K562 (cell line): ENCODE results near the gene TRMT1. TPM values are rescaled to one million over a fixed set of nuclear protein-coding genes. Genes with fewer than 3 reads are reported as not detected.

Source experiments
- ADNP ChIP-seq: fragments of 200-800 bp; sonication (Bioruptor generic); IDR thresholded peaks from 2 replicates; pipeline ENCODE4 v1.6.1; 2016; ENCODE audit warnings: missing genetic modification characterization, missing compliant biosample characterization
- CBX1 ChIP-seq: sonication (generic); IDR thresholded peaks from 2 replicates; pipeline ENCODE4 v1.6.1; 2016; ENCODE audit warnings: antibody characterized with exemption, low read depth, mild to moderate bottlenecking
- DACH1 ChIP-seq: fragments of 450-650 bp; IDR thresholded peaks from 2 replicates; pipeline ENCODE4 v1.6.1; 2018; ENCODE audit not compliant: partially characterized antibody
- GTF2F1 ChIP-seq: IDR thresholded peaks from 2 replicates; pipeline ENCODE4 v1.6.1; 2011; ENCODE audit warnings: low read depth, low read length, improper control_type of control experiment
- MCM5 ChIP-seq: fragments of 450-650 bp; IDR thresholded peaks from 2 replicates; pipeline ENCODE4 v1.6.1; 2016; ENCODE audit warnings: low read depth
- MYC ChIP-seq, 2 experiments: fragments of 250-450 bp in 1 of 2; sonication (Bioruptor Pico) in 1 of 2; IDR thresholded peaks; 2 replicates each; pipeline versions ENCODE4 v1.5.1 to v1.6.1; 2012 to 2021; ENCODE audit warnings: low read depth in 2 of 2, borderline replicate concordance in 1 of 2, improper control_type of control experiment in 1 of 2, low read length in 1 of 2, mild to moderate bottlenecking in 1 of 2, moderate library complexity in 1 of 2
- NEUROD1 ChIP-seq: fragments of 150-350 bp; IDR thresholded peaks from 2 replicates; pipeline ENCODE4 v1.6.1; 2014; ENCODE audit warnings: borderline replicate concordance, low read length, low read depth; ENCODE audit not compliant: partially characterized antibody
- REST ChIP-seq, 2 experiments: fragments of 450-650 bp; formaldehyde crosslinking in 1 of 2; IDR thresholded peaks; 2 replicates each; pipeline versions ENCODE4 v1.4.0 to v1.6.1; 2014 to 2020; ENCODE audit warnings: mild to moderate bottlenecking in 2 of 2, borderline replicate concordance in 1 of 2, low read depth in 1 of 2
- SP1 ChIP-seq: sonication (generic); formaldehyde crosslinking; IDR thresholded peaks from 2 replicates; pipeline ENCODE4 v1.8.1; 2022; ENCODE audit warnings: mild to moderate bottlenecking, missing genetic modification reagents
- THAP12 ChIP-seq: fragments of 250-450 bp; sonication (Bioruptor Pico); IDR thresholded peaks from 2 replicates; pipeline ENCODE4 v1.9.0; 2021; ENCODE audit warnings: mild to moderate bottlenecking, inconsistent platforms
- ZNF561 ChIP-seq: fragments of 450-650 bp; formaldehyde crosslinking; conservative IDR thresholded peaks from 2 replicates; pipeline ENCODE4 v1.4.0; 2020; ENCODE audit warnings: mild to moderate bottlenecking, moderate library complexity
- polyA plus RNA-seq, 8 experiments: library from polyadenylated mRNA; depleted of rRNA in 4 of 8; stranded (reverse) in 5 of 8; unstranded in 3 of 8; fragments of >200 nt; fragmentation: Nextera tagmentation in 2 of 8; fragmentation: Illumina TruSeq in 1 of 8; extraction: Ambion mirVana in 2 of 8; extraction: Trizol in 1 of 8; gene quantifications; 2 replicates each; pipeline versions ENCODE4 v1.2.1 to v1.2.3, GENCODE V29; 2011 to 2014; ENCODE audit warnings: inconsistent platforms in 1 of 8, missing spikeins in 1 of 8
- total RNA-seq, 7 experiments: library from RNA; depleted of rRNA in 6 of 7; stranded (reverse); fragments of >200 nt in 6 of 7; fragmentation: Illumina TruSeq in 2 of 7; extraction: Trizol in 2 of 7; gene quantifications; 2 replicates each; pipeline versions ENCODE4 v1.2.1 to v1.2.3, GENCODE V29; 2011 to 2021; ENCODE audit warnings: low replicate concordance in 1 of 7
- TF ChIP-seq, protein P1 (sequence below): sonication (generic); formaldehyde crosslinking; IDR thresholded peaks from 2 replicates; pipeline ENCODE4 v1.8.0; 2022; ENCODE audit warnings: mild to moderate bottlenecking, low read depth, missing genetic modification reagents

TRMT1 gene
- total and polyA plus RNA-seq, 9 of the 15 experiments (the other 6 are each of a cell fraction or from before 2014, with no cell fraction given): 5.8 to 158 (median 54.3) TPM

DNA sequence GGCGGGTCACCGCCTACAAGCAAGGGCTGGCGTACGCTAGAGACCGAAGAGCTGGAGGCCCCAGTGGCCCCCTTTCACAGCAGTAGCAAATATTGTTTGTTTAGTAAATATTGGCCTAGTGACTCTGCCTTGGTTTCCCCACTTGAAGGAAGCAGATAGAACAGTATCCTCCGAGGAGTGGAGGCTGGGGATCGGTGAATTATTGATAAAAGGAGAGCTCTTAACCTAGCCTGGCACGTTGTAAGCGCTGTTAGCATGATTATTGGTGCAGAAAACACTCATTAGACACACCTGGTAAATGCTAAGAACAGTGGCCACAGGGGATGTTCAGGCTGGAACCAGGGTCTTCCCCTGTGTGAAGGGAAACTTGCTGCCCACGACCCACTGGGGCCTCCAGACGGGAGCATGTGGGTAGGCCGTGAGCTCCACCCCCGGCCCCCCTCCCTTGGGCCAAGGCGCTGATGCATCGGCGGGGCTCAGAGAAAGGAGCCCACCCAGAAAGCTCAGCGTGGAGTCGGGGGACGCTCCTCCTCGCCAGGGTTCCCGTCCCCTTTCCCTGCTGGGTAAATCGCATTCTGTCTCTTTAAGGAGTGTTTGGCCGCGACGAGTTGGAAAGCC is 35.9 kb upstream of the TRMT1 start (continued):
- no peak for TF ChIP-seq REST (IDR thresholded peaks at IDR 0.05; ENCODE audit: borderline replicate concordance)
- TF ChIP-seq REST (CRISPR knock-in tag; IDR thresholded peaks at IDR 0.05; ENCODE audit: low read depth): no peak
- TF ChIP-seq DACH1: no peak
- TF ChIP-seq, protein P1, sequence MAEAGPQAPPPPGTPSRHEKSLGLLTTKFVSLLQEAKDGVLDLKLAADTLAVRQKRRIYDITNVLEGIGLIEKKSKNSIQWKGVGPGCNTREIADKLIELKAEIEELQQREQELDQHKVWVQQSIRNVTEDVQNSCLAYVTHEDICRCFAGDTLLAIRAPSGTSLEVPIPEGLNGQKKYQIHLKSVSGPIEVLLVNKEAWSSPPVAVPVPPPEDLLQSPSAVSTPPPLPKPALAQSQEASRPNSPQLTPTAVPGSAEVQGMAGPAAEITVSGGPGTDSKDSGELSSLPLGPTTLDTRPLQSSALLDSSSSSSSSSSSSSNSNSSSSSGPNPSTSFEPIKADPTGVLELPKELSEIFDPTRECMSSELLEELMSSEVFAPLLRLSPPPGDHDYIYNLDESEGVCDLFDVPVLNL: no peak
- no peak for TF ChIP-seq CBX1
- no peak for TF ChIP-seq MCM5
- no peak for TF ChIP-seq ZNF561 (CRISPR knock-in tag)
- TF ChIP-seq THAP12 (CRISPR knock-in tag): no peak
- TF ChIP-seq ADNP (tag): no peak
- TF ChIP-seq MYC (IDR thresholded peaks at IDR 0.05; ENCODE audit: low read depth, low read length): no peak
- no peak for TF ChIP-seq MYC (CRISPR knock-in tag; IDR thresholded peaks at IDR 0.05; ENCODE audit: borderline replicate concordance, low read depth)
- TF ChIP-seq SP1 (CRISPR knock-in tag): no peak
- no peak for TF ChIP-seq GTF2F1
- TF ChIP-seq NEUROD1: peak; percentile 85
